ENCODE measurements around the gene MPRIP.

MPRIP gene

DNA sequence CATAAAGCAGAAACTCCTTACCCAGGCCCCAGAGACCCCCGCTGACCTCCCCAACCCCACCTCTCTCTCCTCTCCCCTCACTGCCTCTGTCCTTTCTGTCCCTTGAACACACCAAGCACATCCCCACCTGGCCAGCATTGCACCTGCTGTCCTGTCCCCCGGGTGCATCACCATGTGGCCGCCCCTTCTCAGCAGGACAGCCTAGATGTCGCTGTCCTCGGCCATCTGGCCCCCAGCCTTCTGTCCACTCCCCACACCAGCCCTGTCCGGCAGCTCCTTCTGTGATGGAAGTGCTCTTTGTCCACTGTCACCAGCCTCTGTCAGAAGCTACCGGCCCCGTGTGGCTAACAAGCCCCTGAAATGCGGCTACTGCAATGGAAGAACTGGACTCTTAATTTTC lies 12.3 kb upstream of the MPRIP start:
- no peak for DNase-seq

DNA sequence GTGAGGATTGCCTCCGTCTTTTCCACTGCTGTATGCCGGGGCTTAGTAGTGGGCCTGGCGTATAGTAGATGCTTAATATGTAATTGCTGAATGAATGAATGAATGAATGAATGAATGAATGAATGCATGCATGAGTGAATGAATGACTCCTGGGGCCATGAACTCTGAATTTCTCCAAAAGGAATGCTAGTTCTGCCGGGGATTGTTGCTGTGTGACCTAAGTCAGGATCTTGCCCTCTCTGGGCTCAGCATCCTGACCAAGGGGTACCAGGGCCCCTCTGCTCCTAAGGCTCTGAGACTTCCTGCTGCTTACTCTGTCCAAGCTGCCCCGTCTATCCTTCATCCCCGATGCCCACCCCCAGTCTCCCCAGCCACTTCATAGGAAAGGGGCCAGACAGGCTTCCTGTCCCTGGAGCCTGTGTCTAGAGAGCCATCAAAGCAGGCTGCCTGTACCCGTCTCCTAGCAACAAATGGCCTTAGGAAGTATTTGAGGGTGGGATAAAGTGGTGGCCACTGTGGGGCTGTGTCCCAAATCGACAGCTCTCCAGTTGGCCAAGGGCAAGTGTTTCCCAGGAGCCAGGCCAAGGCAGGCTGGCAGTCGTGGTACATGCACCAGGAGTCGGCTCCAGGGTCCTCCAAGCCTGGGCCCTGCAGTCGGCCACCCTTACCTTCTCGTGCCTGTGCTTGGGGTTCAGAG lies 11.6 kb upstream of the MPRIP start:
- no peak for DNase-seq

DNA sequence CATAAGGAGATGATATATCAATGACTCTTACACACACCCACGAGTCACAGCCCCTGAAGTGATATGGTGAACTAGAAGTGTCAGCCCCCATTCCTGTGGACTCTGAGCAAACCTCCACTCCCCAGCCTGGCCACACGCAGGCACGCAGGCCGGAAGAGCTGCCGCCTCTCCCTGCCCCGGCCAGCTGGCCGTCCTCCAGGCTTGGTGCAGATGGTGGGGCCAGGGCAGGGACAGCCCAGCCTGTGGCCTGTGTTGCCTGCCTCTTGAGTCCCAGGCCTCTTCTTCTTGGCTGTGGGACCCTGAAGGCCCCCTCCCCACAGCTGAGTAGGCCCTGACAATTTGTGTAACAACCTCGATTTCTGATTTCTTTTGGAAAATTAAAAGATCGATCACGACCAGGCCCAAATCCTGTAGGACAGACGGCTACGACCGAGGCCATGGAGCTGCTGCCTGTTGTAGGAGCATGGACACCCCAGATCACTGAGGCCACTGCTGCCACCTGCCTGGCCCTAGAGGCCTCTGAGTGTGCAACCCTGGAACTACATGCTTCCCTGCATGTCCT lies 10.0 kb upstream of the MPRIP start:
- DNase-seq = no peak

DNA sequence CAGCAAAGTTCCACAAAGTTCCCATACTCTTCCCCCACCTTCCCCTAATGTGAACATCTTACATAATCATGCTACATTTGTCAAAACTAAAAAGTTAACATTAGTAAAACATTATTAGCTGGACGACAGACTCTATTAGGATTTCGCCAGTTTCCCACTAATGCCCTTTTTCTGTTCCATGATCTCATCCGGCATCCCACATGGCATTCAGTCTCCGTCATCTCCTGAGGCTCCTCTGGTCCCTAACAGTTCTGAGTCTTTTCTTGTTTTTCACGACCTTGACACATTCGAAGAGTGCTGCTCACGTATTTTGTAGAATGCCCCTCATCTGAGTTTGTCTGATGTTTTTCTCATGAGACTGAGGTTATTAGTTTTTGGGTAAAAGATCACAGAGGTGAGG lies 8.8 kb upstream of the MPRIP start:
- no peak for DNase-seq

DNA sequence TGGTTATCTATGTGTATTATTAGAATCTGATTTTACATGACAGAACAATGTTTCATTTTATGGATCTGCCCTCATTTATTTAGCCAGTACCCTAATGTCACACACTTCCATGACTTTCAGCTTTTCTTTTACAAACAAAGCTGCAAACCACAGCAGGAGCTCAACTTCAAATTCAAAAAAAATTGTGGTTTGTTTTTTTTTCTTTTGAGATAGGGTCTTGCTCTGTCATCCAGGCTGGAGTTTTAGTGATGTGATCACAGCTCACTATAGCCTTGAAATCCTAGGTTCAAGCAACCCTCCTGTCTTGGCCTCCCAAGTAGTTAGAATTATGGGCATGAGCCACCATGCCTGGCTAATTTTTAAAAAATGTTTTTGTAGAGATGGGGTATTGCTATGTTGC lies 8.2 kb upstream of the MPRIP start:
- no peak for DNase-seq

DNA sequence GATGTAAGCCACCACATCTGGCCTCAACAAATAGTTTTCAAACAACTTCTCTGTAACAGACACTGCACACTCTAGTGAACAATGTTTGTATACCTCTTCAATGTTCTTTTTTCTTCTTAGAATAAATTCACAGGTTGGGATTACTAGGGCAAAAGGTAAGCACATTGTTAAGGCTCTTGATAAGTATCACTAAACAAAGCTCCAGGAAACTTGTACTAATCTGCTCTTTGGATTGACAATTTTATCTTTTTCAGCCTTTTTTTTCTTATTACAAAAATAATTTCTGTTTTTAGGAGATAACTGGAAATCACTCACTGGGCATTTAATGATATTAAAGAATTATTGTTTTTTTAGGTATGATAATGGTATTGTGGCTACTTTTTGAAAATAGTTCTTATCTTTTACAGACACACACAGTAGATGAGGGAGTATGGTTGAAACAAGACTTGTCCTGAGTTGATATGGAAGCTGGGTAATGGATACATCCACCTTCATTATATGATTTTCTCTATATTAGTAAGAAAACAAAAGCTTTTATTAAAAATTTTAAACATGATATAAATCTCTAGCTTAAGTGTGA lies 7.7 kb upstream of the MPRIP start:
- DNase-seq = no peak

DNA sequence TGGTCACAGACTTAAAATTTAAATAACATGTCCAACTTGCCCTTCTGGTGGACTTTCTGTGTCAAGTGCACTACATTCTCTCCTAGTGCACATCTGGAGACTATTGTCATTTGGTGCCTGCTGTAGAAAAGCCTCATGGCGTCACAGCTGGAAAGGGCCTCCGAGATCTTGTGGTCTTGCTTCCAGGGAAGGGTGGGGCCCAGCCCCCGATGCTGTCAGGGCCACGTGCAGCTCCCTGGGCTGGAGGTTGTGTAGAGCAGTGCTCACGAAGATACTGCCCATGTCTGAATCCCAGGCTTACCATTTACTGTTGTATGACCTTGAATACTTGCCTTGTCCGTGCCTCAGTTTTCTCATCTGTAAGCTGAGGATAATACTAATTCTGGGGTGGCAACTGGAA lies 6.8 kb upstream of the MPRIP start:
- DNase-seq = no peak

DNA sequence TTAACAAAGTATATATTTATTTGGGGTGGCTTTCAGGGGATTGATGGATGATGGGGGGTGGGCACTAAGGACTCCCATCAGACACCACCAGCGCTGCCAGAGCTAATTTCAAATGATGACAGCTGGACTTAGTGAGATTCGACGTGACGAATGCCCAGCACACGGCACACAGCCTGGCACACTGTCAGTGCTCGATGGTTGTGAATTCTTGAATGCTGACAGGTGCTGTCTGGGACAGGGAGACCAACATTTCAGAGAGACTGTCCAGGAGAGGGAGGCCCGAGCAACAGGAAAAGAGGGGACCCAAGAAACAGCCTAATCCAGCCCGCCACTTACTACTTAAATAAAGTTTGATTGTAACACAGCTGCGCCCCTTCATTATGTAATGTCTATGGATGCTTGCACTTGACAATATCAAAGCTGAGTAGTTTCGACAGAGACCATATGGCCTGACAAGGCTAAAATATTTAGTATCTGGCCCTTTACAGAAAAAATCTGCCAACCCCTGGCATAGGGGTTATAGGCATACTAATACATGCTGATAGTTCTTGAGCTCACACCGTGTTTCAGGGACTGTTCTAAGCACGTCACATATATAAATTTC lies 6.2 kb upstream of the MPRIP start:
- no peak for DNase-seq

DNA sequence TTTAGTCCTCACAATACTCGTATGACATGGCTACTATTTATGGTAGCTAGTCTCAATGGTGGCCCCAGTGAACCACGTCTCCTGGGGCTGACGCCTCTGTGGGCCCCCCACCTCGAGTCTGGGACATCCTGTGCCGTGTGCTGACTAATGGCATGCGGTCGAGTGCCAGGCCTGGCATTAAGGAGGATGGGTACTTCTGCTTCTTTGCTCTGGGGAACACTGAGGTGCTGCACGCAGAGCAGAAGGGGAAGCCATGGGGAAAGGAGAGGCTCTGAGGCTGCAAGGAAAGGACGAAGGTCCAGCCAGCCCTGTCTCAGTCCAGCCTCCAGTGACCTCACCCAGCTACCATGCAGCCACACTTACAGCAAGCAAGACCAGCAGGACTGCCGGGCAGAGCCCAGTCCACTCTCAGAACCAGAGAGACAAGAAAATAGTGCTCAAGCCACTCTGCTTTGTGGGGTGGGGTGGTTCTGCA lies 5.7 kb upstream of the MPRIP start:
- DNase-seq = no peak

DNA sequence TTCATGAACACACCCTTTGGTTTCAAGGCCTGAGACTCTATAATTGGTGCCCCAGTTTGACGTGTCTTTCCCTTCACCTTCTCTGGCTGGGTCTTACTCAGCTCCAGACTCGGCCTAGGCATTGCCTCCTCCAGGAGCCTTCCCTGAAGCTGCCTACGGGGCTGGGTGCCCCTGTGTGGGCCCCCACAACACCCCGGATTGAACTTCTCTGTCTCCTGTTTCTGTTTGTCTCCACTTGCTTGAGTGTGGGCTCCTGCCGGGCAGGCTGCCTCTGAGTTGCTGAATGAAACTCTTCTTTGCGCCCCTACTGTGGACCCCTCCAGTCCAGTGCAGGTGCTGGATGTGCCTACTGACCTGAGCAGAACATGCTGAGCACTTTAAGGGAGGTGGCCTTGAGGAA lies 2.3 kb upstream of the MPRIP start:
- no peak for DNase-seq

DNA sequence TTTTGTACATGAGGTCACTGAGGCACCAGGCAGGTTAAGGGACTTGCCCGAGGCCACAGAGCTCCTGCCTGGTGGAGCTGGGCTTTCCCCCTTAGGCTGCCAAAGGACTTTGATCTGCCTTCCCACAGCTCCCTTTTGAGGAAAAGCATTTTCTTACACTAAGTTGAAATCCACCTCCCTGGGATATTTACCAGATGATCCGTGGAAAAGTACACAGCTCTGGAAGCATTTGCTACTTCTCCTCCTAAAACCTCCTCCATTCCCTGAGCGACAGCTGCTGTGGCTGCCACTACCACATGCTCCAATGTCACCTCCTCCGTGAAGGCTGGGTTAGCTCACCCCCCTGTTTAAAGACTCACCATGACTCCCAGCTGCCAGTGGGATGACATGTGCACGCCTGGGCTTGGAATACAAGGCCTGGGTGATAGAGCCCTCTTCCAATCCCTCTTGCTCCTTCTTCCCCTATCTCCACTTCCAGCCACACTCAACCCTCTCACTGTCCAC lies 1.2 kb upstream of the MPRIP start:
- peak; percentile 41 for DNase-seq

DNA sequence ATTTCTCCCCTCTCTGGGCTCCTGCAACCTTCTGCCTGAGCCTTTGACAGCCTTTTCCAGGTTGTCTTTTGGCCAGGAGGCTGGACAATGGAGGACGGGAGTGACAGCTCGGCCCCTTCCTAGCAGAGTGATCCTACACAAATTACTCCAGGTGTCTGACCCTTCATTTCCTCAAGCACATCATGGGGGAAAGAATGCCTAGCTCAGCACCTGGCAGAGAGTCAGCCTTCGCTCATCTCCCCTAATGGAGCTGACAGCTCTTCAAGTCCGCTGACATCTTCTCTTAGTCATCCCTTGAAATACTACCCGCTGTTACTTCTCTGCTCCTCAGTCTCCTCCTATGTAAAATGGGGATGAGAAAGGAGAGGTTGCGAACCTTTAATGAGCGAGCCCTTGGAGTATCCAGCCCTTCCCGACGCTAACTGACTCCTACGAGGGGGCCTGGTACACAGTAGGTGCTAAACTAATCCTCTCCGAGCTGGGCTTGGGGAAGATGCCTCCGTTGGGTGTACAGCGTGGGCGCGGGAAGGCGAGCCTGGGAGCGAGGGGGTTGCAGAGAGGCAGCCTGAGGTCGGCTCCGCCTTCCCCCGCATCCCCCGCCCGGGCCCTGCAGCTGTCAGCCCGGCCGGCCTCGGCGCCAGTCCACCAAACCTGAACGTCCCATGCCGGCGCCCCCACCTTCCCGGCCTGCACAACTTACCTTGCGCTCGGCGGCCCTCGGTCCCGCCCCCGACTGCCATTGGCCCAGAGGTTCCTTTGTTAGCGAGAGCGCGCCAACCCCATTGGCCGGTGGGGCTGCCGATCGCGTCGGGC lies 480 bp upstream of the MPRIP start:
- peak; percentile 94 for DNase-seq

DNA sequence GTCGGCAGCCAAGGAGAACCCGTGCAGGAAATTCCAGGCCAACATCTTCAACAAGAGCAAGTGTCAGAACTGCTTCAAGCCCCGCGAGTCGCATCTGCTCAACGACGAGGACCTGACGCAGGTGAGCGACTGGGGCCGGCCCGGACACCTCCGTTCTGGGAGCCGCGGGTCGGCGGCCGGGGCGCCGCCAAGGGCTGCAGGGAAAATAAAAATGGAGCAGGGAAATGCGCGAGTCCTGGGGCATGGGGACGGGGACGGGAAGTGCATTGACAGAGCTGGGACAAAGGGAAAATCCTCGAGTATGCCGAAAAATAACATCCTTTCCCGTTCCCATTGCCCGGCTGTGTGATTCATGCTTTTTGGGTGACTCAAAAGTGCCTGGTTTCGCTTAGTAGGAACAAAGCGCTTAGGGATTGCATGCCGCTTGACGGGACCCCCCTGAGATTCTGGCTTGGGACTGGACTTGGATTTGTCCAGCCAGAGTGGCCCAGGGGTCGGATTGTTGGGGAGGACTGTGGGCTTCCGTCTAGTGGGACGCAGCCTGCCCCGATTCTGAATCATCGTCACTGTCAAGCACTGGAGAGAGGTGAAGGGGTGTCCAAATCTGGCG lies 699 bp downstream of the MPRIP start:
- no peak for DNase-seq

DNA sequence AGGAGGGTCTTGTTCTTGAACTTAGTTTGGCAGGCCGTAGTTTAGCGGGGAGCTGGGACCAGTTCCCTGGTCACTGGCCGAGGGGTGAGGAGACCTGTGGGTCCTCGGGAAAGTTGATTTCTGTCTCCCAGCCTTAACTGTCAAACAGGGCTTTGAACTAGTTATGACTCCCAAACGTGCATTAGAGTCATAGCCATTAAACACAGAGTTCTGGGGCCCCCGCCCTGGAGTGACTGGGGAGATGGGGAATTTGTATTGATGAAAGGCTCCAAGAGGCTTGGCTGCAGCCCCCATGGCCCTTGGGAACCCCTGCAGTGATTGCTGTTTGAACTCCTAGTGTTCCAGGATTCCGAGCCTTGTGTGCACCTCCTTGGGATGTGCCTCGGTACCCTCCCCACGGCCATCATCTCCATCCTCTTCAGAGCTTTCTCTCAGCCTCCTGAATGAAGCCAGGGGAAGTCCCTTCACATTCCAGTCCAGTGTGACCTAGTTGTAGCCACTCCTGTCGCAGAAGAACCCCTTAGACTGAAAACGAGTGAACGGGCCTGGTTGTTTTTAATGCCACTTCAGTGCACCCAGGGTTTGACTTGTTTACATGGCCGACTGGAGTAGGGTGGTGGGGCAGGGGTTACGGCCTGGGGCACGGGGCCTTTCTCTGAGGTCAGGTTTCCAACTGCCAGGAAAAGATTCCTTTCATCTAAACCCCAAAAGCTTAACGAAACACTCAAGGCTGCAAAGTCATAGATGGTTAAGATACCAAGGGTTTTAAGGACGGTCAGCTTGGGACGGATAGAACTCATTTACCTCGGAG lies 1.4 kb downstream of the MPRIP start:
- DNase-seq = no peak

DNA sequence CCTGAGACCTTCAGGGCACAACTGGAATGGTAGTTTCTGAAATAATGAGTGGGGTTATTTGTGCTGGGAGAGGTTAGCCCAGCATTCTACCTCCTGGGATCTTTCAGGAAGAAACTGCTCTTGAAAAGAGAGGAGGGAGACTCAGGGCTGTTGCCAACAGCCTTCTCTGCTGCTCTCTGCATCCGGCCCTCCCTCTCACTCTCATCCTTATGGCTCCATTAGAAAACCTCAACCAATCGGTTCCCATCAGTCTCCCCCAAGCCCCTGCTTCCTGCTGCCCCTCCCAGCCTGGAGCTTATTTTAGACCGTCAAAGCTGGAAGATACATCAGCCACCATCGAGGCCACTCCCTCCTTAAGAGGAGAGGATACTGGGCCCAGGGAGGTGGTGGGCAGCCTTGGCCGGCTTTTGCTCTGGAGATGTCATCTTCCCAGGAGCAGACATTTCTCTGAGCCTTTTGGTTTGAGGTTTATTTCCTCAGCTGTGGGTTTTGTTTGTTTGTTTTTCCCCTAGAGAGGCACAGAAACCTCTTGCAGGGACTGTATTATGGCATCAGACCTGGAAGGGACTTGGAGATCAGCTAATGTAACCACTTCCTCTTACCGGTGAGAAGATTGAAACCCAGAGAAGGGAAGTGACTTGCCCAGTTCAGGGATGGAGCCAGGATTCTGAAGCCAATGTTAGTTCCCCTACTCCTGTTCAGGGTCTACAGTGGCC lies 2.7 kb downstream of the MPRIP start:
- peak; percentile 53 for DNase-seq

DNA sequence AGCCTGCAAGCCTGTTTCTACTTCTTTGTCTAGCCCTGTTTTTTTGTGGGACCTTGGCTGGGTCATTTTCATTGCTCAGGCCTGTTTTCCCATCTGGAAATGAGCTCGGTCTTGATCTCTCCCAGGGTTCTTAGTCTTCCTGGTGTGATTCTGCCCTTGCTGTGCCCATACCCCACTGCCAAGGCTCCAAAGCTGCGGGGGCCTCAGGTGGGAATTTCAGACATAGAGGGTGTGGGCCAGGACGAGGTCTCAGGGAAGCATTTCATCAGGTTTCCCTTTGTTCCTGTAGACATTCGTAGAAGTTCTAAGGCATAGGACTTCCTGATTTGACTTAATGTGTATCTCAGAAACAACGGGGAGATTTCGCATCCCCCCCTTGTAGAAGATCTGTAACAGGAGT lies 5.8 kb downstream of the MPRIP start:
- no peak for DNase-seq

DNA sequence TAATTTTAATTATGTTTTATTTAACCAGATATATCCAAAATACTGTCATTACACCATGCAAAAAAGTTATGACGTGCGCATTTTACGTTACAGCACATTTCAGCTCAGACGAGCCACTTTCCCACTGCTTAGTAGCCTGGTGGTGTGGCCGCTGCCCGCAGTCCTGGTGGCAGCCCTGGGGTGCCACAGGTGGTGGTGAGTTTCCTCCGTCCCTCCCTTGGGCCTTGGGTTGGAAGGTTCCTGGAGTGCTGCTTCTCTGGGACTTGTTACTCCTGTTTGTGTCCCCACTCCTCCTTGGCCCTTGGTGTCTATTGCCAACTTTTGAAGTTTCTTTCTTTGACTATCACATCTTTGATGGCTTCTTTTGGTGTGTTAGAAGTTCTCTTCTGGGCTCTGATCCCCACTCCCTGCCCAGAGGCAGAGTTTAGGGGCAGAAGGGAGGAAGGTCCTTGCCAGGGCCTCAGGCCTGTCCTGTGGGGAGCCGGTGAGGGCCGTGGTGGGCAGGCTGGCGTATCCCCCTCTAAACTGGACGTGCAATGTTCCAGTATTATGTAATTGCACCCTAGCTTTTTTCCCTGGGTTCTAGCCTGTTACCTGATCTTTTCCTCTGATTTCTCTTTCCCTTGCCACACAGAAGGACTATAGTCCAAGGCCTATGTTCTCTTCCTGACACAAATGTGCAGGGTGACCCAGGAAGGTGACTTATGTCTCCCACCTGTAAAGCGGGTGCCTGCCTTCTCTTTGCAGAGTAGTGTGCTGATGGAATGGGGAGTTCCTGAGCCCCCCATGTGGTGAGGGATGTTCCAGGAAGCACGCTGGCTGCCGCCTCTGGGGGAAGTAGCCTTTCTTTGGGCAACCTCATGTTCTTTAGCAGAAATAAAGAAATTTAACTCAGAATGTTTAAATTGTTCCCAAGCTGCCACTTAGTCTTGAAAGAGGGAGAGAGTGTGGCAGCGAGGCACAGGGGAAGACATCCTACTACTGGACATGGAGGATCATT lies 8.4 kb downstream of the MPRIP start:
- DNase-seq = no peak

DNA sequence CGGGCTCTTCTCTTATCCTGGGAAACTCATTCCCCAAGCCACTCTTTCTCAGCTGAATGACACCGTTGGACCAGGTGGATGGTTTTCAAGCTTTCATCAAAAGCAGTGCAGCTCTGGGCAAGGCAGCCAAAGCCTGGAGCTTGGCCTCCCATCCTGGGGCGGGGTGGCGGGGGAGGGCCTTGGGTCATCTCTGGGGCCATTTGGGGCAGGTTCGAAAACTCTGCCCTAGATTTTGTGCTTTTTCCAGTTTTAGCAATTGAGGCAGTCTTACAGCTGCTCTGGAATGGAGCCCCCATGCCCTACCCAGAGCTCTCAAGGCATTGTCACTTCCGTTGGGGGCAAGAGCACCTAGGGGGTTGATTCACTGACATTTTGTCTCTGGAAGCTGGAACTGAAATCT lies 9.1 kb downstream of the MPRIP start:
- no peak for DNase-seq

DNA sequence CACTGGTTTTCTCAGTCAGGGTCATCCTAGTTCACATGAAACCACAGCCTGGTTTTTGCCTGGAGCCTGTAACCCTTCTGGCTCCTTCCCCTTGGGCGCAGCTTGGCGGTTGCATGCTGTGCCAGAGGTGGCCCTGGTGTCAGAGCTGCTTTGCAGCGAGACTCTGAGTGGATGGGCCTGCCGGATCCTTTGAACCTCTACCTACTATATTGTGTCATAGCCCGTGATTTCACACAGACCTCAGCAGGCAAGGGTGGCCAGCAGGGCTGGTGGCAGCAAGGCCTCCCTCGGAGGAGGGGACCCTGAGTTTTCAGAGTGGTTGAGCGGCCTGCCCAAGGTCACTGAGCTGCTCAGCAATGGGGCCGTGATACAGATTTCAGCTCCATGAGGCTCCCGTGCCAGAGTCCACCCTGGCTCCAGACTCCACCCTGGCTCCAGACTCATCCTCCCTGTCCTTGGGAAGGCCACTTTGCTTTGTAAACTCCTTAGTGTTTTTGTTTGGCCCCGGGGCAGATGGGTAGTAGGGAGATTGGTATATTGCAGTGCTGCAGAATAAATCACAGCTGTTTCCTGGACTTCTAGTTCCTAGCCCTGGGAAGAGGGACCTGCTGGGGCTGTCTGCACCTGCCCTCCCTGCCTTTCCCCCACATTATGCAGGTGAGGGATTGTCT lies 9.7 kb downstream of the MPRIP start:
- DNase-seq = no peak
